ENCODE results near the gene NDUFA1.
"Not testable (repeated sequence)": the region's sequence is repeated elsewhere in the genome, so short reads cannot be mapped to it uniquely, and the experiment has no call there.

The NDUFA1 gene

DNA sequence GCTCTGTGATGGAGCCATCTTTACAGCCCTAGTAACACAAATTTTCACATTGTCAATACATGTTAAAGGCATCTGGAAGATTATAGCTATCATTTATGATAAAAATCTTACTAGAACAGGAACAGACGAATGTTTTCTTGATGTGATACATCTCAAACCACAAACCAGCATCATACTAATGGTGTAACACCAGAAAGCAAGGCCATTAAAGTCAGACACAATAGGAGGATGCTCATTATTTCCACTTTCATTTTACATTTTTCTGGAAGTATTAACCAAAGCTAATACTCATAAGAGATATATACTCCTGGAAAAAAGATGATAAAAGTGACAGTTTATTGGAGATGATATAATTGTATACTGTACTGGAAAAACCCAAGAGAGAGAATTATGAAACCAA is 29.3 kb downstream of the NDUFA1 start:
- no peak for DNase-seq (ENCODE audit: low spot score)

DNA sequence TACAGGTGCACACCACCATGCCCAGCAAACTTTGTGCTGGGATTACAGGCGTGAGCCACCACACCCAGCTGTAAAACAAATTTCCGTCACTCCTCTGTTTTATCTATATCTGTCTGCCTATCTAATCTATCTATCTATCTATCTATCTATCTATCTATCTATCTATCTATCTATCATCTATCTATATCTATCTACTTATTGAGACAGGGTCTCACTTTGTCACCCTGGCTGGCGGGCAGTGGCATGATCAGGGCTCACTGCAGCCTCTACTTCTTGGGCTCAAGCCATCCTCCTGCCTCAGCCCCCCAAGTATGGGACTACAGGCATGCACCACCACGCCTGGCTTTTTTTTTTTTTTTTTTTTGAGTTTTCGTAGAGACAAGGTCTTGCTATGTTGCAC is 44.7 kb downstream of the NDUFA1 start:
- no peak for DNase-seq (ENCODE audit: low spot score)

DNA sequence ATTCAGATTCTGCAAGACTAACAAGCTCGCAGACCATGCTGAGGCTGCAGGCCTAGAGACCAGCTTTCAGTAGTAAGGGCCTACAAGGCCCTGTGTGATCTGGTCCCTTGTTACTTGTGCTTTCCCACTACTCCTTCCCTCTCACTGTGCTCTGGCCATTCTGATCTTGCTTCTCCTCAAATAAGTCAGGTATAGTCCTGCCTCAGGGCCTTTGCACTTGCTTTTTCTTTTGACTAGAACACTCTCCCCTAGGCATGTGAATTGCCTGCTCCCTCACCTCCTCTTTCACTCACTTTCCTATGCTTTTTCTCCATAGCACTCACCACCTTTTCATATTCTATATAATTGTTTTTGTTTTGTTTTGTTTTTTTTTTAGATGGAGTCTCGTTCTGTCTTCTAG is 46.2 kb downstream of the NDUFA1 start:
- DNase-seq (ENCODE audit: low spot score): no peak

DNA sequence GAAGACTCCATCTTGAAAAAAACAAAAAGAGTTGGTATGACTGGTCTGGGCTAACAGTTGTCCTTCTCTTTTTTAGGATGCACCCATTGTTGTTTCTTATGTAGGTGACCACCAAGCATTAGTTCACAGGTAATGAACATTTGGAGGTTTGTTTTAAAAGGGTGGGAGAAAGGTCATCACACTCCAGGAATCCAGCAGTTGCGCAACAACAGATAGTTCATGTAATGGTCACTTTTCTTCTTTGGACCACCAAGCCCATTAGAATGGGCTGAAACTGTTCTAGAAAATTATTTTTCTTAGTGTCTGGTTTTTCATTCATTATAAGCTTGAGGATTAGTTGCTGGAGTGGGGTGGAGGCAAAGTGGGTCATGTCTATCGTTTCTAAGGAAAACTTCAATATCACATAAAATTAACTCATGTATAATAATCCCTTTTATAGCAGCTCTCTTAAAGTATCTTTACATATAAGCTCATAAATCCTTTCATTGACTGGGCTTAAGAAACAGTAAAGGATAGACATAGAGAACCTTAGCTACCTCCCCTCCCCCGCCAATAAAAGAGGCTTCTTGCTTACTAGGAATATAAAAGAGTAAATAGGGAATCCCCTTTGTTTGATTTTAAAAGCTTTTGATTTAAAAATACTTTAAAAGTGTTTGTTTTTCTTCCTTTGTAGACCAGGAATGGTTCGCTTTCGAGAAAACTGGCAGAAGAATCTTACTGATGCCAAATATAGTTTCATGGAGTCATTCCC is 48.4 kb downstream of the NDUFA1 start:
- DNase-seq (ENCODE audit: low spot score): no peak

DNA sequence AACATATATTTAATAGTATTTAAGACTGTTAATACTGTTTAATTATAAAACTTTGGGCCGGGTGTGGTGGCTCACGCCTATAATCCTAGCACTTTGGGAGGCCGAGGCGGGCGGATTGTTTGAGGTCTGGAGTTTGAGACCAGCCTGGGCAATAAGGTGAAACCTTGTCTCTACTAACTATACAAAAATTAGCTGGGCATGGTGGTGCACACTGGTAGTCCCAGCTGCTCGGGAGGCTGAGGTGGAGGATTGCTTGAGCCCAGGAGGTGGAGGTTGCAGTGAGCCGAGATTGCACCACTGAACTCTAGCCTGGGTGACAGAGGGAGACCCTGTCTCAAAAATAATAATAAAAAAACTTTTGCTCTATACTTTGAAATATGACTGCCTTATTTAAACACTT is 50.8 kb downstream of the NDUFA1 start:
- DNase-seq (ENCODE audit: low spot score): not testable (repeated sequence)

Measured in CD4-positive, alpha-beta T cell treated with Interleukin-15 for 4 hours (primary cell).